ENCODE results near the gene MAML3.

Gene MAML3

DNA sequence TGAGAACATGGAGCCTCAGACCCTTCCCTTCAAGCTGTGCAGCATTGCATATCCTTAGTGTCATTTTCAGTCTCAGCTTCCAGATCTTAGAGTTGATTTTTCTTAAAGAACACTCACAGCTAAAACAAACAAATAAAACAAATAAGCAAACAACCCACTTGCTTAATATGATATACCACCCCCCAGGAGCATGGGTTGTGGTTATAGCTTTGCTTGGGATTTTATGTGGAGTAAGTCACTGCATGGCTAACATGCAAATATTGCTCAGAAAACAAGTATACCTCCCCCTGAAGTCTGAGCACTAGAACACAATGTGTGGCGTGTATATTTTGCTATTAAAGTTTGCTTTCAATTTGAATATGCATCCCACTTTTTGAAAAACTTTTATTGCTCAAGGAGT, 409.8 kb downstream of the MAML3 start:
- no peaks in the 10 kb centered on the region for H3K9me2 ChIP-seq (replicated peaks; ENCODE audit: control insufficient read depth, low read length)

DNA sequence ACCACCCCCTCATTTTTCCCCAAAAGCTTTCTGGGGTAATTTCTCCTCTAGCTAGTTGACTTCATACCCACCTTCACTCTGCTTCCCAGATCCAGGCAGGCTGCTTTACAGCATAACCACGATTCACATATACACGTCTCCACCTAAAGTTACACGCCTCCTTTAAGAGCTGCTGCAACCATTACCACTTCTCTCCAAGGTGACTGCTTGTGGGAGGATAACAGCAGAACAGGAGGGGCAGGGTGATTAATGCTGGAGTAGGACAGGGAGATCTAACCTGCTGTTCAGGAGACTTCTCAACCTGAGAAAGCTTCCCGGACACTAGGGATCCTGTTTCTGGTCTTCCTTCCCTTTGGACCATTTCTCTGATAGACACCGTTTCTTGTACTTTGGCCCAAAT, 411.0 kb downstream of the MAML3 start:
- Histone ChIP-seq H3K27ac (ENCODE audit: low read depth, low read length) (no peak overlapping the region), H3K9me2 (replicated peaks; ENCODE audit: control insufficient read depth, low read length) (no peaks in the 10 kb centered on the region), H3K4me3 (ENCODE audit: low read length) (no peak overlapping the region), H3K4me1 (ENCODE audit: control insufficient read depth, low read length) (no peaks in the 10 kb centered on the region), H3K4me2 (ENCODE audit: low read length) (no peak overlapping the region), H3K79me2 (ENCODE audit: control insufficient read depth, low read length) (no peaks in the 10 kb centered on the region), H3F3A (ENCODE audit: control insufficient read depth, insufficient read depth) (no peaks in the 10 kb centered on the region), H3K36me3 (ENCODE audit: control insufficient read depth, low read length) (no peaks in the 10 kb centered on the region), H4K20me1 (ENCODE audit: control insufficient read depth, insufficient read depth, low read depth, low read length) (no peaks in the 10 kb centered on the region), H3K27me3 (ENCODE audit: control insufficient read depth, low read length) (no peaks in the 10 kb centered on the region), H3K9me3 (ENCODE audit: control insufficient read depth, insufficient read depth, low read length) (no peaks in the 10 kb centered on the region)
- no peak for TF ChIP-seq CTCF (IDR thresholded peaks at IDR 0.05; ENCODE audit: low read depth, low read length, poor library complexity, severe bottlenecking)
- TF ChIP-seq EZH2phosphoT487 (IDR thresholded peaks at IDR 0.05; ENCODE audit: borderline replicate concordance, low read length), result no peak

More for the DNA sequence above, 409.8 kb downstream of the MAML3 start:
- no peaks in the 10 kb centered on the region for H3K9me3 ChIP-seq (ENCODE audit: control insufficient read depth, insufficient read depth, low read length)
- no peaks in the 10 kb centered on the region for H3K79me2 ChIP-seq (ENCODE audit: control insufficient read depth, low read length)
- H4K20me1 ChIP-seq (ENCODE audit: control insufficient read depth, insufficient read depth, low read depth, low read length), result no peaks in the 10 kb centered on the region
- H3K27ac ChIP-seq (ENCODE audit: low read depth, low read length), result no peak overlapping the region
- no peaks in the 10 kb centered on the region for H3F3A ChIP-seq (ENCODE audit: control insufficient read depth, insufficient read depth)
- H3K4me3 ChIP-seq (ENCODE audit: low read length), result no peak overlapping the region
- H3K4me1 ChIP-seq (ENCODE audit: control insufficient read depth, low read length), result no peaks in the 10 kb centered on the region
- no peak for TF ChIP-seq EZH2phosphoT487 (IDR thresholded peaks at IDR 0.05; ENCODE audit: borderline replicate concordance, low read length)
- no peak for TF ChIP-seq CTCF (IDR thresholded peaks at IDR 0.05; ENCODE audit: low read depth, low read length, poor library complexity, severe bottlenecking)
- no peak overlapping the region for H3K4me2 ChIP-seq (ENCODE audit: low read length)
- no peaks in the 10 kb centered on the region for H3K36me3 ChIP-seq (ENCODE audit: control insufficient read depth, low read length)
- no peaks in the 10 kb centered on the region for H3K27me3 ChIP-seq (ENCODE audit: control insufficient read depth, low read length)

- no peaks in the 10 kb centered on the region for H3K79me2 ChIP-seq (ENCODE audit: control insufficient read depth, low read length)
- H3K4me3 ChIP-seq (ENCODE audit: low read length), result no peak overlapping the region
- no peaks in the 10 kb centered on the region for H3F3A ChIP-seq (ENCODE audit: control insufficient read depth, insufficient read depth)
- no peaks in the 10 kb centered on the region for H3K9me3 ChIP-seq (ENCODE audit: control insufficient read depth, insufficient read depth, low read length)
- H3K9me2 ChIP-seq (replicated peaks; ENCODE audit: control insufficient read depth, low read length), result no peaks in the 10 kb centered on the region
- H3K36me3 ChIP-seq (ENCODE audit: control insufficient read depth, low read length), result no peaks in the 10 kb centered on the region
- H3K4me2 ChIP-seq (ENCODE audit: low read length), result no peak overlapping the region
- H3K27ac ChIP-seq (ENCODE audit: low read depth, low read length), result no peak overlapping the region
- peaks cover 8% of the 10 kb centered on the region for H3K27me3 ChIP-seq (ENCODE audit: control insufficient read depth, low read length)
- TF ChIP-seq EZH2phosphoT487 (IDR thresholded peaks at IDR 0.05; ENCODE audit: borderline replicate concordance, low read length) (no peak), CTCF (IDR thresholded peaks at IDR 0.05; ENCODE audit: low read depth, low read length, poor library complexity, severe bottlenecking) (no peak)
- no peaks in the 10 kb centered on the region for H4K20me1 ChIP-seq (ENCODE audit: control insufficient read depth, insufficient read depth, low read depth, low read length)
- H3K4me1 ChIP-seq (ENCODE audit: control insufficient read depth, low read length), result peaks cover 9% of the 10 kb centered on the region
Observed at GRCh38 chr4:139740531-139741041, 413.4 kb downstream of the MAML3 start.

Measured in DOHH2 (cell line).